ENCODE data around the gene CFL1.

Gene CFL1

GRCh38 chr11:65900125-65900898 lies 42.3 kb upstream of the CFL1 start, which contains the start of gene FOSL1:
Gene FOSL1 (minus strand): TSS chr11:65900388. CDS start chr11:65900339, 49 bp downstream.
- no peaks in the 10 kb centered on the region for H3K36me3 ChIP-seq
- peaks cover 56% of the 10 kb centered on the region for H3K27me3 ChIP-seq
- TF ChIP-seq CTCF (IDR thresholded peaks at IDR 0.05; ENCODE audit: low read depth, low read length) = no peak

GRCh38 chr11:65899356-65900124 lies 41.6 kb upstream of the CFL1 start:
- TF ChIP-seq CTCF (IDR thresholded peaks at IDR 0.05; ENCODE audit: low read depth, low read length) = no peak
- DNase-seq = peak; percentile 47
- H3K4me3 ChIP-seq (ENCODE audit: low read depth, low read length) = no peak overlapping the region
- peaks cover 56% of the 10 kb centered on the region for H3K27me3 ChIP-seq
- H3K9me3 ChIP-seq = no peaks in the 10 kb centered on the region; the same call in 1 of the 2 replicates
- no peaks in the 10 kb centered on the region for H3K36me3 ChIP-seq
- H3K4me1 ChIP-seq = no peaks in the 10 kb centered on the region

More at GRCh38 chr11:65900125-65900898, 42.3 kb upstream of the CFL1 start, which contains the start of gene FOSL1:
- no peaks in the 10 kb centered on the region for H3K4me1 ChIP-seq
- H3K9me3 ChIP-seq = no peaks in the 10 kb centered on the region; the same call in 1 of the 2 replicates
- peak within 1 kb of the TSS; percentile 25 for H3K4me3 ChIP-seq (ENCODE audit: low read depth, low read length)
- DNase-seq = no peak

DNA sequence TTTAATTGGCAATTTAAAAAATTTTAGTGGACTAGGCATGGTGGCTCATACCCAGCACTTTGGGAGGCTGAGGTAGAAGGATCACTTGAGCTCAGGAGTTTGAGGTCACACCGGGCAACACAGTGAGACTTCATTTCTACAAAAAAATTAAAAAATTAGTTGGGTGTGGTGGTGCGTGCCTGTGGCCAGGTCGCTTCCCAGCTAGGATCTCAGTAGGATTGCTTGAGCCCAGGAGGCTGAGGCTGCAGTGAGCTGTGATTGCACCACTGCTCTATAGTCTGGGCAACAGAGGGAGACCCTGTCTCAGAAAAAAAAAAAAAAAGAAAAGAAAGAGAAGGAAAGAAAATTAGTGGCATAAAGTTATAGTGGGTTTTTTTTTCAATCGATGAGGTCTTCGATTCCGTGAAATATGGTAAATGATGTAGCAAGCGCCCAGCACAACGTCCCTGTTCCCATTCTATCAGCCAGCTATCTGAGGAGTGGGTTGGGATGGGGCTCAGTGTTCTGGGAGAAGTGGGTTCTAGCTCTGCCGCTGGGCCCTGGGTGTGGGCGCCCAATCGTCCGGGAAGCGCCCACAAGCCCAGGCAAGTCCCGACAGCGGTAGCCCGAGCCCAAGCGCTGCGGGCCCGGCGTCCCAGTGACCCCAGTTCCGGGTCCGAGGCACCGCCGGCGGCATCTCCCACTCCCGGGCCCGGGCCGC lies 40.8 kb upstream of the CFL1 start:
- Histone ChIP-seq H3K4me3 (ENCODE audit: low read depth, low read length) (no peak overlapping the region), H3K27me3 (peaks cover 55% of the 10 kb centered on the region), H3K36me3 (no peaks in the 10 kb centered on the region), H3K9me3 (no peaks in the 10 kb centered on the region; the same call in 1 of the 2 replicates), H3K4me1 (no peaks in the 10 kb centered on the region; the same call in 1 of the 2 replicates)
- TF ChIP-seq CTCF (IDR thresholded peaks at IDR 0.05; ENCODE audit: low read depth, low read length) = no peak
- no peak for DNase-seq

DNA sequence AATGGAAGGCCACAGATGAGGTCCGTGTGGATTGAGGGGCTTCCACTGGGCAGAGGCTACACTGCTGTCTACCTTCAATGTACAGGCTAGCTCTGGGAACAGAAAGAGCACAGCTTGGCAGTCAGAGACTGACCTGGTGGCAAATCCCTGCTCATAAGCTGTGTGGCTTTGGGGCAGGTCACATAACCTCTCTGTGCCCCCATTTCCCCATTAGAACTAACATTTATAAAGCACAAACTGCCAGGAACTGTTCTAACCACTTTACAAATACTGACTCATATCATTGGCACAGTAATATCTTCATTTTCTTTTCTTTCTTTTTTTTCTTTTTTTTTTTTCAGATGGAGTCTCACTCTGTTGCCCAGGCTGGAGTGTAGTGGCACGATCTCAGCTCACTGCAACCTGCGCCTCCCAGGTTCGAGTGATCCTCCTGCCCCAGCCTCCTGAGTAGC lies 39.1 kb upstream of the CFL1 start:
- H3K4me1 ChIP-seq = no peaks in the 10 kb centered on the region; the same call in 1 of the 2 replicates
- no peaks in the 10 kb centered on the region for H3K36me3 ChIP-seq
- no peaks in the 10 kb centered on the region; the same call in 1 of the 2 replicates for H3K9me3 ChIP-seq
- H3K27me3 ChIP-seq = peaks cover 38% of the 10 kb centered on the region
- no peak for TF ChIP-seq CTCF (IDR thresholded peaks at IDR 0.05; ENCODE audit: low read depth, low read length)
- no peak overlapping the region for H3K4me3 ChIP-seq (ENCODE audit: low read depth, low read length)
- DNase-seq = no peak

GRCh38 chr11:65896034-65896999 lies 38.3 kb upstream of the CFL1 start:
- no peak for TF ChIP-seq CTCF (IDR thresholded peaks at IDR 0.05; ENCODE audit: low read depth, low read length)
- Histone ChIP-seq H3K27me3 (peaks cover 33% of the 10 kb centered on the region), H3K4me1 (no peaks in the 10 kb centered on the region; the same call in none of the 2 replicates), H3K4me3 (ENCODE audit: low read depth, low read length) (no peak overlapping the region), H3K36me3 (no peaks in the 10 kb centered on the region), H3K9me3 (no peaks in the 10 kb centered on the region; the same call in 1 of the 2 replicates)
- DNase-seq = no peak

Data from BE2C (cell line).